Sigmoid colon (tissue), 4 donors: ENCODE data around the gene PPP2R2C.

ENCODE experiments used
- CTCF ChIP-seq, 4 experiments: fragments of 450-650 bp in 3 of 4; fragments of 200-600 bp in 1 of 4; IDR thresholded peaks; one replicate each; pipeline ENCODE4 v1.5.1; 2016 to 2019; ENCODE audit warnings: antibody characterized with exemption in 4 of 4, mild to moderate bottlenecking in 3 of 4, moderate library complexity in 2 of 4
- EP300 ChIP-seq, 4 donors: sonication (generic); formaldehyde crosslinking; IDR thresholded peaks; one replicate each; pipeline ENCODE4 v1.6.1; 2017; ENCODE audit warnings: antibody characterized with exemption in 4 of 4
- POLR2A ChIP-seq, 2 donors: fragments of 450-650 bp; IDR thresholded peaks; one replicate each; pipeline ENCODE4 v1.6.1; 2016; ENCODE audit warnings: antibody characterized with exemption in 2 of 2, mild to moderate bottlenecking in 2 of 2, moderate library complexity in 2 of 2

GRCh38 chr4:6280365-6280996 is 191.9 kb downstream of the PPP2R2C start:
- TF ChIP-seq EP300 (IDR thresholded peaks at IDR 0.05) = no peak
- no peak for TF ChIP-seq CTCF (IDR thresholded peaks at IDR 0.05)
- TF ChIP-seq POLR2A (IDR thresholded peaks at IDR 0.05) = no peak
